ENCODE data around the gene GLMP.

GLMP gene

GRCh38 chr1:156249593-156249992 lies 45.9 kb downstream of the GLMP start:
- Histone ChIP-seq H3K36me3 (peaks cover 57 to 70% (median 60%) of the 10 kb centered on the region in 11 experiments), H4K20me1 (peaks cover 4 to 98% (median 91%) of the 10 kb centered on the region in 11 experiments; a peak in 21 of 22 replicates), H3K27ac (no peak overlapping the region)

GRCh38 chr1:156248323-156248683 lies 47.2 kb downstream of the GLMP start:
- no peak for TF ChIP-seq Cebpa-rat (IDR thresholded peaks at IDR 0.05)
- H3K9ac ChIP-seq: no peak overlapping the region
- H3K4me1 ChIP-seq: peaks cover 17 to 38% (median 31%) of the 10 kb centered on the region in 10 experiments
- no peak overlapping the region for H3K4me2 ChIP-seq
- peaks cover 0 to 98% (median 91%) of the 10 kb centered on the region in 11 experiments; a peak in 21 of 22 replicates for H4K20me1 ChIP-seq
- peaks cover 44 to 57% (median 47%) of the 10 kb centered on the region in 11 experiments for H3K36me3 ChIP-seq
- H3K27me3 ChIP-seq: peaks cover 16 to 29% (median 23%) of the 10 kb centered on the region in 11 experiments; a peak in 21 of 22 replicates
- no peaks in the 10 kb centered on the region for H3K9me3 ChIP-seq (replicated peaks in 1 of 11)
- H3K27ac ChIP-seq: no peak overlapping the region
- H3K4me3 ChIP-seq: no peak overlapping the region

More at GRCh38 chr1:156249593-156249992, 45.9 kb downstream of the GLMP start:
- Histone ChIP-seq H3K4me3 (no peak overlapping the region), H3K4me1 (peaks cover 17 to 33% (median 26%) of the 10 kb centered on the region in 10 experiments), H3K27me3 (peaks cover 16 to 23% (median 18%) of the 10 kb centered on the region in 11 experiments; a peak in 21 of 22 replicates), H3K9ac (no peak overlapping the region), H3K4me2 (no peak overlapping the region), H3K9me3 (replicated peaks in 1 of 11) (no peaks in the 10 kb centered on the region)
- no peak for TF ChIP-seq Cebpa-rat (IDR thresholded peaks at IDR 0.05)

GRCh38 chr1:156247460-156248322 lies 47.8 kb downstream of the GLMP start, which contains the start of gene PAQR6:
PAQR6 (minus strand) TSS chr1:156248056; CDS start chr1:156246731, 1,325 bp downstream.
- no peak for TF ChIP-seq Cebpa-rat (IDR thresholded peaks at IDR 0.05)
- no peak within 1 kb of the TSS for H3K27ac ChIP-seq
- H3K4me1 ChIP-seq: peaks cover 20 to 43% (median 32%) of the 10 kb centered on the region in 10 experiments
- no peak within 1 kb of the TSS for H3K9ac ChIP-seq
- H3K4me3 ChIP-seq: no peak within 1 kb of the TSS
- H4K20me1 ChIP-seq: peaks cover 0 to 98% (median 90%) of the 10 kb centered on the region in 11 experiments; a peak in 21 of 22 replicates
- H3K4me2 ChIP-seq: peak within 1 kb of the TSS in 10 of 11 experiments; percentile 90 to 100 (median 98); a peak in 14 of 22 replicates
- H3K36me3 ChIP-seq: peaks cover 38 to 51% (median 41%) of the 10 kb centered on the region in 11 experiments
- peaks cover 16 to 29% (median 23%) of the 10 kb centered on the region in 11 experiments; a peak in 21 of 22 replicates for H3K27me3 ChIP-seq
- no peaks in the 10 kb centered on the region for H3K9me3 ChIP-seq (replicated peaks in 1 of 11)

DNA sequence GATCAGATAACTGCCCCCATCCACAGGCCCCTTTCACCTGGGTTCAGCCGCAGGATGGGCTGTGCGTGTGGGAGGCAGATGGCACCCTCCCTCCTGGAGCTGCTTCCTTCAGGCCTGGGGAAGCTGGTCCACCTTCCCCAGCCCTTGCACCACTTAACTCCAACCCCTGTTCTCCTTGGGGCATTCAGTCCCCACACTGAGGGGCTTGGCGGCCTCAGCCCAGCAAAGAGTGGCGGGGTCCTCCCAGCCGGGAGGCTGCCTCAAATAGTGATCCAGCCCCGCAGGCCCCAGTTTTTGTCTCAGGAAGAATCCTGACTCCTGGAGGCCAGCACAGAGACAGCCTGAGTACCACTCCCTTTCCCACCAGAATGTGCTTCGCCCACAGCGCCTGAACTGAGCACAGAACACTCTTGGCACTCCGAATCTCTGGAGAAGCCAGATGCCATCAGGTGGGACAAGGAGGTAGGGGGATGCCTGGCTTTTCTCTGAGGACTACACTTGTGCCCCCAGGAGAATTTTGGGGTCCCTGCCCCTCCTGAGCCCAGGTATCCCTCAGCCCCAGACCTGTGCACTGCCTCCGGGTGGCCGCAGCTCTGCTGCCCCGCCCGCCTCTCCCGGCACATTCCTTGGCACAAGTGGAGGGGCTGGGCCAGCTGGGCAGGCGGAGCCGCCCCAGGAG lies 48.6 kb downstream of the GLMP start:
- TF ChIP-seq Cebpa-rat (IDR thresholded peaks at IDR 0.05): no peak
- H3K4me3 ChIP-seq: 0 out of 20 replicates have a peak overlapping the region, but pooled peaks of 1 of the 10 experiments have one; percentile 62
- H3K27me3 ChIP-seq: peaks cover 16 to 29% (median 23%) of the 10 kb centered on the region in 11 experiments; a peak in 21 of 22 replicates
- no peak overlapping the region for H3K9ac ChIP-seq
- peak overlapping the region; percentile 90 to 100 (median 97); a peak in 21 of 22 replicates for H3K4me2 ChIP-seq
- no peak overlapping the region for H3K27ac ChIP-seq
- peaks cover 28 to 50% (median 40%) of the 10 kb centered on the region in 10 experiments for H3K4me1 ChIP-seq
- H4K20me1 ChIP-seq: peaks cover 0 to 98% (median 90%) of the 10 kb centered on the region in 11 experiments; a peak in 21 of 22 replicates
- peaks cover 30 to 43% (median 33%) of the 10 kb centered on the region in 11 experiments for H3K36me3 ChIP-seq
- no peaks in the 10 kb centered on the region for H3K9me3 ChIP-seq (replicated peaks in 1 of 11)

- Histone ChIP-seq H3K9me3 (replicated peaks in 1 of 11) (no peaks in the 10 kb centered on the region), H3K36me3 (peaks cover 24 to 37% (median 27%) of the 10 kb centered on the region in 11 experiments), H3K9ac (peak overlapping the region in 8 of 11 experiments; percentile 12 to 71 (median 48); a peak in 7 of 22 replicates), H3K27ac (peak overlapping the region in 2 of 11 experiments; percentile 12 to 24; a peak in 2 of 22 replicates), H3K27me3 (peaks cover 16 to 29% (median 23%) of the 10 kb centered on the region in 11 experiments; a peak in 21 of 22 replicates), H3K4me1 (peaks cover 34 to 56% (median 46%) of the 10 kb centered on the region in 10 experiments), H3K4me3 (peak overlapping the region in 8 of 10 experiments; percentile 35 to 62 (median 49); a peak in 15 of 20 replicates), H3K4me2 (peak overlapping the region; percentile 90 to 100 (median 97)), H4K20me1 (peaks cover 3 to 98% (median 90%) of the 10 kb centered on the region in 11 experiments; a peak in 21 of 22 replicates)
- TF ChIP-seq Cebpa-rat (IDR thresholded peaks at IDR 0.05): no peak
Observed at GRCh38 chr1:156246241-156246780, 49.2 kb downstream of the GLMP start.

DNA sequence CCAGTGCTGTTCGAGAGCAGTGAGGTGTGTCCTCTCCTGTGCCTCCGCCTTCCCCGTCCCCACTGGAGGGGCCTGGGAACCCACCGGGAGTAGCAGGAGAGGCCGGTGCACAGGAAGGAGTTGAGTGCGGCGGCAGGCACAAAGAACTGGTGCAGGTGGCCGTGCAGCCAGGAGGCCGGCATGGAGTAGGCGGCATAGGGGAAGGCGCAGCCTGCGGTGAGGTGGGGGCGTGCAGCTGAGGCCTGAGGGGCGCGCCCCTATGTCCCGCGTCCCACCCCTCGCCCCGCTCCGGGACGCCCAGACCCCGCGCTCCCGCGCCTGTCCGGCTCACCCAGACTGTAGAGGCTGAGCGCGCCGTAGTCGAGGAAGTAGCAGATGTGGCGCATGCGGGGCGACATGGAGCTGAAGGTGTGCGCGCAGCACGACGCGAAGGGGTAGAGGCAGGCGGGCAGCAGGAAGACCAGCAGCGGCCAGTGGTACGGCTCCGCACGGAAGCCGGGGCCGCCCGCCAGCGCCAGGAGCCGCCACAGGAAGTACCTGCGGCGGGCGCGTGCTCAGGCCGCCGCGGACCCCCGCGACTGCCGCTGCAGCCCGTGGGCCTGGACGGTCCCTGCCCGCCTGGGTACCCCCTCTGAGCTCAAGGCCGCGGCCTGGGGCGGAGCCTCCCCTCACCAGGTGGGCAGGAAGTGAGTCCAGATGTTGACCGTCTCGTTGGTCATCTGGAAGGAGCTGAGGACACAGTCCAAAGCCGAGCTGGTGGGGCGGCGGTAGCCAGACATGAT lies 49.8 kb downstream of the GLMP start:
- Histone ChIP-seq H3K4me1 (peaks cover 41 to 63% (median 53%) of the 10 kb centered on the region in 10 experiments), H3K27me3 (peaks cover 16 to 29% (median 23%) of the 10 kb centered on the region in 11 experiments; a peak in 21 of 22 replicates), H3K4me2 (peak overlapping the region; percentile 90 to 100 (median 97)), H4K20me1 (peaks cover 5 to 98% (median 92%) of the 10 kb centered on the region in 11 experiments; a peak in 21 of 22 replicates), H3K36me3 (peaks cover 17 to 31% (median 21%) of the 10 kb centered on the region in 11 experiments), H3K9me3 (replicated peaks in 1 of 11) (no peaks in the 10 kb centered on the region), H3K27ac (peak overlapping the region in 5 of 11 experiments; percentile 12 to 34 (median 17); a peak in 3 of 22 replicates), H3K9ac (peak overlapping the region; percentile 10 to 71 (median 46); a peak in 17 of 22 replicates), H3K4me3 (peak overlapping the region; percentile 35 to 62 (median 49))
- no peak for TF ChIP-seq Cebpa-rat (IDR thresholded peaks at IDR 0.05)

DNA sequence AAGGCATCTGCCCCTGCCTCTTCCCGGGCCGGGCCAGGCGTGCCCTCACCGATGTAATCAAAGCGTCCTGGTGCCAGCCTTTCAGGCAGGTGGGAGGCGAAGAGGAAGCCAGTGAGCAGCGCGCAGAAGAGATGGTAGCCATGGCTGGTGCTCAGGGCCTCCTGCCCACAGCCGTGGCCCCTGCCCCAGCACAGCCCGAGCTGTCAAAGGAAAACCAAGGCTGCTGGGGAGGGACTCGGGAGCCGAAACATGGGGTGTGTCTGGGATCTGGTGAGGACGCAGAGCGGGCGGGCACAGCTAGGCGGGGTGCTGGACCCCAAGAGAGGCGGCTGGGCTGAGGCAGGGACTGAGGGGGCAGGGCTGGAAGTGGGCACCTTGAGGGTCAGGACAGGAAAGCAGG lies 50.8 kb downstream of the GLMP start:
- TF ChIP-seq Cebpa-rat (IDR thresholded peaks at IDR 0.05): no peak
- Histone ChIP-seq H3K4me1 (peaks cover 50 to 72% (median 62%) of the 10 kb centered on the region in 10 experiments), H4K20me1 (peaks cover 5 to 97% (median 88%) of the 10 kb centered on the region in 11 experiments; a peak in 21 of 22 replicates)

More for the DNA sequence above, 50.8 kb downstream of the GLMP start:
- no peaks in the 10 kb centered on the region for H3K9me3 ChIP-seq (replicated peaks in 1 of 11)
- H3K4me2 ChIP-seq: peak overlapping the region in 10 of 11 experiments; percentile 90 to 100 (median 98); a peak in 19 of 22 replicates
- H3K27ac ChIP-seq: no peak overlapping the region
- H3K27me3 ChIP-seq: peaks cover 16 to 29% (median 23%) of the 10 kb centered on the region in 11 experiments; a peak in 21 of 22 replicates
- H3K9ac ChIP-seq: peak overlapping the region in 2 of 11 experiments; percentile 49 to 71; a peak in 1 of 22 replicates
- H3K36me3 ChIP-seq: peaks cover 11 to 25% (median 17%) of the 10 kb centered on the region in 11 experiments
- H3K4me3 ChIP-seq: no peak overlapping the region

Measured in BLaER1 treated with 17β-estradiol and CSF1 and Interleukin-3, amounts not matched to agents 10 nM and 100 nM (cell line).